ENCODE results near the gene C1orf185.
"Not testable (repeated sequence)": the region's sequence is repeated elsewhere in the genome, so short reads cannot be mapped to it uniquely, and the experiment has no call there.

C1orf185 gene

GRCh38 chr1:51088474-51088873, 13.6 kb upstream of the C1orf185 start:
- H3K36me3 ChIP-seq (ENCODE audit: control insufficient read depth in 1 of 2, insufficient read depth in 2 of 2, low read length in 2 of 2) = no peaks in the 10 kb centered on the region
- no peak overlapping the region for H3K4me3 ChIP-seq (ENCODE audit: low read depth in 1 of 2, low read length in 2 of 2)
- peaks cover 4% of the 10 kb centered on the region in 2 donors for H3K9me3 ChIP-seq (ENCODE audit: control insufficient read depth in 1 of 2, low read length in 2 of 2)
- H3K27me3 ChIP-seq (ENCODE audit: low read depth, low read length) = no peaks in the 10 kb centered on the region
- no peak overlapping the region for H3K27ac ChIP-seq (ENCODE audit: low read length)
- no peaks in the 10 kb centered on the region for H3K4me1 ChIP-seq (ENCODE audit: control insufficient read depth in 1 of 2, insufficient read depth in 2 of 2, low read length in 2 of 2)

- H3K9me3 ChIP-seq (ENCODE audit: control insufficient read depth in 1 of 2, low read length in 2 of 2) = peaks cover 4 to 7% of the 10 kb centered on the region in 2 donors
- H3K4me1 ChIP-seq (ENCODE audit: control insufficient read depth in 1 of 2, insufficient read depth in 2 of 2, low read length in 2 of 2) = no peaks in the 10 kb centered on the region
- H3K36me3 ChIP-seq (ENCODE audit: control insufficient read depth in 1 of 2, insufficient read depth in 2 of 2, low read length in 2 of 2) = no peaks in the 10 kb centered on the region
- no peak overlapping the region for H3K4me3 ChIP-seq (ENCODE audit: low read depth in 1 of 2, low read length in 2 of 2)
- H3K27ac ChIP-seq (ENCODE audit: low read length) = no peak overlapping the region
- no peaks in the 10 kb centered on the region for H3K27me3 ChIP-seq (ENCODE audit: low read depth, low read length)
These were observed 8.4 kb upstream of the C1orf185 start for GRCh38 chr1:51093581-51093980.

GRCh38 chr1:51097171-51097570, 4.9 kb upstream of the C1orf185 start:
- H3K36me3 ChIP-seq (ENCODE audit: control insufficient read depth in 1 of 2, insufficient read depth in 2 of 2, low read length in 2 of 2) = no peaks in the 10 kb centered on the region
- H3K27me3 ChIP-seq (ENCODE audit: low read depth, low read length) = no peaks in the 10 kb centered on the region
- H3K4me3 ChIP-seq (ENCODE audit: low read depth in 1 of 2, low read length in 2 of 2) = no peak overlapping the region
- no peak overlapping the region for H3K27ac ChIP-seq (ENCODE audit: low read length)
- H3K9me3 ChIP-seq (ENCODE audit: control insufficient read depth in 1 of 2, low read length in 2 of 2) = peaks cover 0 to 3% of the 10 kb centered on the region in 2 donors
- no peaks in the 10 kb centered on the region for H3K4me1 ChIP-seq (ENCODE audit: control insufficient read depth in 1 of 2, insufficient read depth in 2 of 2, low read length in 2 of 2)

- Histone ChIP-seq H3K27ac (ENCODE audit: low read length) (no peak overlapping the region), H3K4me3 (ENCODE audit: low read depth in 1 of 2, low read length in 2 of 2) (no peak overlapping the region), H3K4me1 (ENCODE audit: control insufficient read depth in 1 of 2, insufficient read depth in 2 of 2, low read length in 2 of 2) (no peaks in the 10 kb centered on the region), H3K36me3 (ENCODE audit: control insufficient read depth in 1 of 2, insufficient read depth in 2 of 2, low read length in 2 of 2) (no peaks in the 10 kb centered on the region), H3K9me3 (ENCODE audit: control insufficient read depth in 1 of 2, low read length in 2 of 2) (peaks cover 0 to 3% of the 10 kb centered on the region in 2 donors), H3K27me3 (ENCODE audit: low read depth, low read length) (no peaks in the 10 kb centered on the region)
These were observed 1.7 kb upstream of the C1orf185 start for GRCh38 chr1:51100264-51100880.

- H3K9me3 ChIP-seq (ENCODE audit: control insufficient read depth in 1 of 2, low read length in 2 of 2) = no peaks in the 10 kb centered on the region
- H3K4me3 ChIP-seq (ENCODE audit: low read depth in 1 of 2, low read length in 2 of 2) = no peak overlapping the region
- H3K27me3 ChIP-seq (ENCODE audit: low read depth, low read length) = no peaks in the 10 kb centered on the region
- no peaks in the 10 kb centered on the region for H3K4me1 ChIP-seq (ENCODE audit: control insufficient read depth in 1 of 2, insufficient read depth in 2 of 2, low read length in 2 of 2)
- no peak overlapping the region for H3K27ac ChIP-seq (ENCODE audit: low read length)
- no peaks in the 10 kb centered on the region for H3K36me3 ChIP-seq (ENCODE audit: control insufficient read depth in 1 of 2, insufficient read depth in 2 of 2, low read length in 2 of 2)
These were observed 12.1 kb downstream of the C1orf185 start for GRCh38 chr1:51114137-51114536.

GRCh38 chr1:51115714-51116404, 13.8 kb downstream of the C1orf185 start:
- no peaks in the 10 kb centered on the region for H3K9me3 ChIP-seq (ENCODE audit: control insufficient read depth in 1 of 2, low read length in 2 of 2)
- no peak overlapping the region for H3K4me3 ChIP-seq (ENCODE audit: low read depth in 1 of 2, low read length in 2 of 2)
- no peak overlapping the region for H3K27ac ChIP-seq (ENCODE audit: low read length)
- no peaks in the 10 kb centered on the region for H3K27me3 ChIP-seq (ENCODE audit: low read depth, low read length)
- H3K4me1 ChIP-seq (ENCODE audit: control insufficient read depth in 1 of 2, insufficient read depth in 2 of 2, low read length in 2 of 2) = no peaks in the 10 kb centered on the region
- H3K36me3 ChIP-seq (ENCODE audit: control insufficient read depth in 1 of 2, insufficient read depth in 2 of 2, low read length in 2 of 2) = no peaks in the 10 kb centered on the region

GRCh38 chr1:51119331-51119730, 17.3 kb downstream of the C1orf185 start:
- H3K27ac ChIP-seq (ENCODE audit: low read length) = no peak overlapping the region
- H3K4me3 ChIP-seq (ENCODE audit: low read depth in 1 of 2, low read length in 2 of 2) = no peak overlapping the region
- H3K9me3 ChIP-seq (ENCODE audit: control insufficient read depth in 1 of 2, low read length in 2 of 2) = no peaks in the 10 kb centered on the region
- no peaks in the 10 kb centered on the region for H3K36me3 ChIP-seq (ENCODE audit: control insufficient read depth in 1 of 2, insufficient read depth in 2 of 2, low read length in 2 of 2)
- H3K27me3 ChIP-seq (ENCODE audit: low read depth, low read length) = no peaks in the 10 kb centered on the region
- no peaks in the 10 kb centered on the region for H3K4me1 ChIP-seq (ENCODE audit: control insufficient read depth in 1 of 2, insufficient read depth in 2 of 2, low read length in 2 of 2)

- Histone ChIP-seq H3K9me3 (ENCODE audit: control insufficient read depth in 1 of 2, low read length in 2 of 2) (no peaks in the 10 kb centered on the region), H3K36me3 (ENCODE audit: control insufficient read depth in 1 of 2, insufficient read depth in 2 of 2, low read length in 2 of 2) (no peaks in the 10 kb centered on the region), H3K27me3 (ENCODE audit: low read depth, low read length) (no peaks in the 10 kb centered on the region), H3K4me3 (ENCODE audit: low read depth in 1 of 2, low read length in 2 of 2) (no peak overlapping the region), H3K4me1 (ENCODE audit: control insufficient read depth in 1 of 2, insufficient read depth in 2 of 2, low read length in 2 of 2) (no peaks in the 10 kb centered on the region), H3K27ac (ENCODE audit: low read length) (no peak overlapping the region)
These were observed 18.6 kb downstream of the C1orf185 start for GRCh38 chr1:51120629-51121028.

- not testable (repeated sequence) for H3K27me3 ChIP-seq (ENCODE audit: low read depth, low read length); H3K27ac ChIP-seq (ENCODE audit: low read length); H3K9me3 ChIP-seq (ENCODE audit: control insufficient read depth in 1 of 2, low read length in 2 of 2); H3K4me3 ChIP-seq (ENCODE audit: low read depth in 1 of 2, low read length in 2 of 2); H3K4me1 ChIP-seq (ENCODE audit: control insufficient read depth in 1 of 2, insufficient read depth in 2 of 2, low read length in 2 of 2); H3K36me3 ChIP-seq (ENCODE audit: control insufficient read depth in 1 of 2, insufficient read depth in 2 of 2, low read length in 2 of 2)
These were observed 25.1 kb downstream of the C1orf185 start for GRCh38 chr1:51127152-51127551.

- no peaks in the 10 kb centered on the region for H3K36me3 ChIP-seq (ENCODE audit: control insufficient read depth in 1 of 2, insufficient read depth in 2 of 2, low read length in 2 of 2)
- H3K27me3 ChIP-seq (ENCODE audit: low read depth, low read length) = no peaks in the 10 kb centered on the region
- H3K9me3 ChIP-seq (ENCODE audit: control insufficient read depth in 1 of 2, low read length in 2 of 2) = peaks cover 12 to 20% of the 10 kb centered on the region in 2 donors
- no peaks in the 10 kb centered on the region for H3K4me1 ChIP-seq (ENCODE audit: control insufficient read depth in 1 of 2, insufficient read depth in 2 of 2, low read length in 2 of 2)
- H3K27ac ChIP-seq (ENCODE audit: low read length) = no peak overlapping the region
- H3K4me3 ChIP-seq (ENCODE audit: low read depth in 1 of 2, low read length in 2 of 2) = no peak overlapping the region
These were observed 29.2 kb downstream of the C1orf185 start for GRCh38 chr1:51131185-51131584.

- Histone ChIP-seq H3K4me3 (ENCODE audit: low read depth in 1 of 2, low read length in 2 of 2) (no peak overlapping the region), H3K9me3 (ENCODE audit: control insufficient read depth in 1 of 2, low read length in 2 of 2) (peaks cover 12 to 20% of the 10 kb centered on the region in 2 donors), H3K27me3 (ENCODE audit: low read depth, low read length) (no peaks in the 10 kb centered on the region), H3K27ac (ENCODE audit: low read length) (no peak overlapping the region), H3K4me1 (ENCODE audit: control insufficient read depth in 1 of 2, insufficient read depth in 2 of 2, low read length in 2 of 2) (no peaks in the 10 kb centered on the region), H3K36me3 (ENCODE audit: control insufficient read depth in 1 of 2, insufficient read depth in 2 of 2, low read length in 2 of 2) (no peaks in the 10 kb centered on the region)
These were observed 31.0 kb downstream of the C1orf185 start for GRCh38 chr1:51133045-51133444.

GRCh38 chr1:51137696-51138095, 35.7 kb downstream of the C1orf185 start:
- H3K27ac ChIP-seq (ENCODE audit: low read length); H3K4me1 ChIP-seq (ENCODE audit: control insufficient read depth in 1 of 2, insufficient read depth in 2 of 2, low read length in 2 of 2); H3K4me3 ChIP-seq (ENCODE audit: low read depth in 1 of 2, low read length in 2 of 2); H3K36me3 ChIP-seq (ENCODE audit: control insufficient read depth in 1 of 2, insufficient read depth in 2 of 2, low read length in 2 of 2); H3K27me3 ChIP-seq (ENCODE audit: low read depth, low read length): not testable (repeated sequence)
- H3K9me3 ChIP-seq (ENCODE audit: control insufficient read depth in 1 of 2, low read length in 2 of 2) = peaks cover 7 to 10% of the 10 kb centered on the region in 2 donors

Measured in muscle layer of duodenum (tissue), 2 donors.